B cell (primary cell): ENCODE results near the gene MDC1. TPM values are rescaled to one million over a fixed set of nuclear protein-coding genes. Genes with fewer than 3 reads are reported as not detected.
A peak's percentile ranks its signal among the peaks of the same experiment; 100 is the strongest.

ENCODE experiments used
- ATAC-seq: fragments of 200-7000 bp; cut with Tn5 transposase; one replicate; pipeline ENCODE4 v1.10.0; 2021; ENCODE audit warnings: low read depth, mild to moderate bottlenecking, moderate number of reproducible peaks, moderate library complexity
- CTCF ChIA-PET: fragments of 350-600 bp; sonication (Branson Sonifier 250); formaldehyde crosslinking; loops from one replicate; lab custom pipeline; 2021; ENCODE audit warnings: antibody characterized with exemption, inconsistent platforms; lab: Charles Lee
- POLR2A ChIA-PET: fragments of 350-600 bp; sonication (Branson Sonifier 250); formaldehyde crosslinking; loops from one replicate; lab custom pipeline; 2021; ENCODE audit warnings: antibody characterized with exemption; lab: Charles Lee
- DNase-seq: peaks from one replicate; pipeline ENCODE4 v3.0.0; 2013
- H2AFZ ChIP-seq: 2 replicates; pipeline ENCODE4 v1.6.1; 2012; ENCODE audit warnings: mild to moderate bottlenecking, low read depth, low read length; ENCODE audit not compliant: insufficient read depth, poor library complexity, severe bottlenecking
- H3K27ac ChIP-seq, 2 donors: 1 replicate in 1 of 2; 2 replicates in 1 of 2; pipeline ENCODE4 v1.5.1; 2012 to 2013; ENCODE audit warnings: low read length in 2 of 2, mild to moderate bottlenecking in 2 of 2, moderate library complexity in 1 of 2
- H3K27me3 ChIP-seq, 4 experiments: fragments of 200-600 bp in 1 of 4; sonication (generic) in 1 of 4; replicated peaks in 1 of 4; 1 replicate in 2 of 4; 2 replicates in 2 of 4; pipeline versions ENCODE4 v1.6.1 to v1.7.0; 2013 to 2016; ENCODE audit warnings: low read length in 3 of 4, mild to moderate bottlenecking in 2 of 4, mixed read lengths in 1 of 4, moderate library complexity in 1 of 4; ENCODE audit not compliant: insufficient read depth in 4 of 4, control insufficient read depth in 3 of 4; ENCODE audit errors: control extremely low read depth in 1 of 4
- H3K36me3 ChIP-seq, 2 experiments: replicated peaks in 1 of 2; 1 replicate in 1 of 2; 2 replicates in 1 of 2; pipeline versions ENCODE4 v1.6.1 to v1.7.1; 2013; ENCODE audit warnings: low read length in 1 of 2; ENCODE audit not compliant: insufficient read depth in 2 of 2, control insufficient read depth in 1 of 2; ENCODE audit errors: control extremely low read depth in 1 of 2, extremely low read depth in 1 of 2
- H3K4me1 ChIP-seq, 2 donors: fragments of 200-600 bp in 1 of 2; sonication (generic) in 1 of 2; 1 replicate in 1 of 2; 2 replicates in 1 of 2; pipeline versions ENCODE4 v1.5.1 to v1.6.1; 2013 to 2017; ENCODE audit warnings: low read length in 2 of 2; ENCODE audit not compliant: control insufficient read depth in 2 of 2, insufficient read depth in 2 of 2
- H3K4me2 ChIP-seq: replicated peaks from 2 replicates; pipeline ENCODE3; 2012; ENCODE audit warnings: mild to moderate bottlenecking, low read depth, low read length; ENCODE audit not compliant: poor library complexity, severe bottlenecking
- H3K4me3 ChIP-seq, 5 experiments: fragments of 200-600 bp in 1 of 5; sonication (generic) in 1 of 5; 1 replicate in 3 of 5; 2 replicates in 2 of 5; pipeline versions ENCODE4 v1.5.1 to v1.7.0; 2011 to 2016; ENCODE audit warnings: low read length in 4 of 5, mild to moderate bottlenecking in 4 of 5, low read depth in 2 of 5, control low read depth in 1 of 5, moderate library complexity in 1 of 5; ENCODE audit not compliant: insufficient read depth in 1 of 5; ENCODE audit errors: control extremely low read depth in 1 of 5, extremely low read depth in 1 of 5
- H3K79me2 ChIP-seq: fragments of 200-600 bp; sonication (generic); one replicate; pipeline ENCODE4 v1.6.0; 2016; ENCODE audit warnings: low read length; ENCODE audit not compliant: control insufficient read depth, insufficient read depth
- H3K9ac ChIP-seq: fragments of 200-600 bp; sonication (generic); 2 replicates; pipeline ENCODE4 v1.6.1; 2017; ENCODE audit warnings: mild to moderate bottlenecking, low read length, moderate library complexity
- H3K9me3 ChIP-seq, 3 donors: one replicate each; pipeline versions ENCODE4 v1.6.1 to v1.7.1; 2013; ENCODE audit warnings: low read length in 2 of 3; ENCODE audit not compliant: control insufficient read depth in 2 of 3, insufficient read depth in 1 of 3; ENCODE audit errors: control extremely low read depth in 1 of 3
- H4K20me1 ChIP-seq: 2 replicates; pipeline ENCODE4 v1.6.0; 2012; ENCODE audit warnings: mild to moderate bottlenecking, low read length; ENCODE audit not compliant: insufficient read depth, control insufficient read depth, poor library complexity, severe bottlenecking
- H3K27ac Mint-ChIP-seq: one replicate; pipeline ENCODE4 v1.8.0; 2021; ENCODE audit warnings: mixed read lengths
- H3K27me3 Mint-ChIP-seq: one replicate; pipeline ENCODE4 v1.8.0; 2021; ENCODE audit warnings: mixed read lengths
- H3K4me1 Mint-ChIP-seq: one replicate; pipeline ENCODE4 v1.8.0; 2021; ENCODE audit warnings: mixed read lengths
- H3K4me3 Mint-ChIP-seq: one replicate; pipeline ENCODE4 v1.8.0; 2021; ENCODE audit warnings: mixed read lengths
- H3K9me3 Mint-ChIP-seq: one replicate; pipeline ENCODE4 v1.8.0; 2022; ENCODE audit warnings: mixed read lengths; ENCODE audit not compliant: insufficient read depth
- CTCF ChIP-seq: fragments of 200-600 bp; IDR thresholded peaks from one replicate; pipeline ENCODE4 v1.8.0; 2022; ENCODE audit warnings: antibody characterized with exemption, mild to moderate bottlenecking
- EZH2 ChIP-seq: IDR thresholded peaks from 2 replicates; pipeline ENCODE4 v1.6.1; 2012; ENCODE audit warnings: borderline replicate concordance, low read depth, mild to moderate bottlenecking, moderate library complexity, low read length; ENCODE audit not compliant: insufficient read depth, poor library complexity, severe bottlenecking
- WGBS: methylation state at CpG from one replicate; pipeline ENCODE4 v1.1.5; 2013; ENCODE audit warnings: missing lambda C conversion rate; ENCODE audit not compliant: insufficient coverage; 5-methylcytosine and 5-hydroxymethylcytosine counted together
- intact Hi-C: fragments of 100-400 bp; cut with micrococcal nuclease; formaldehyde crosslinking; loops from one replicate; pipeline ENCODE4 v1.10.0; 2022
- polyA plus RNA-seq: library from polyadenylated mRNA; depleted of rRNA; stranded (reverse); fragments of >200 nt; gene quantifications from 2 replicates; pipeline ENCODE4 v1.2.3, GENCODE V29; 2012
- total RNA-seq, 2 donors: library from RNA; stranded (reverse); fragments of 120-200 nt in 1 of 2; gene quantifications; 1 replicate in 1 of 2; 2 replicates in 1 of 2; pipeline versions ENCODE4 v1.2.3 to v1.2.4, GENCODE V29; 2013 to 2022

The MDC1 gene
- total and polyA plus RNA-seq, 2 donors (not counting 1 experiment from before 2014, with no cell fraction given), result 24.9 to 87.4 TPM

GRCh38 chr6:30752157-30752927 lies 35.3 kb upstream of the MDC1 start:
- no peaks in the 10 kb centered on the region for H3K4me1 Mint-ChIP-seq
- ChIA-PET CTCF (interaction anchor here (1.0 kb wide), 1 partner anchor 11 kb away, joined by 4 read pairs; no protein-coding TSS in a partner anchor), POLR2A (no interaction called here)
- H3K4me1 ChIP-seq, result no peaks in the 10 kb centered on the region
- no peak overlapping the region for H3K4me2 ChIP-seq
- H3K9me3 Mint-ChIP-seq, result no peaks in the 10 kb centered on the region
- no peak overlapping the region for H3K27ac ChIP-seq
- WGBS, result 29% methylated on average over 5 of the region's 12 CpGs
- no peaks in the 10 kb centered on the region for H4K20me1 ChIP-seq
- H3K27me3 ChIP-seq, result peaks cover 0 to 3% (median 0%) of the 10 kb centered on the region in 4 experiments
- TF ChIP-seq EZH2 (no peak), CTCF (no peak)
- DNase-seq (no peak), ATAC-seq (no peak)
- no peaks in the 10 kb centered on the region for H3K9me3 ChIP-seq
- no peaks in the 10 kb centered on the region for H3K27me3 Mint-ChIP-seq
- no peak overlapping the region for H3K4me3 Mint-ChIP-seq
- H3K79me2 ChIP-seq, result no peaks in the 10 kb centered on the region
- H3K4me3 ChIP-seq, result no peak overlapping the region
- no peak overlapping the region for H3K9ac ChIP-seq
- no peak overlapping the region for H3K27ac Mint-ChIP-seq
- H2AFZ ChIP-seq, result peak overlapping the region; percentile 3
- no peaks in the 10 kb centered on the region for H3K36me3 ChIP-seq
- intact Hi-C loops, result no loop called here

- Mint-ChIP-seq H3K27me3 (no peaks in the 10 kb centered on the region), H3K4me3 (no peak overlapping the region), H3K4me1 (peaks cover 1% of the 10 kb centered on the region), H3K27ac (no peak overlapping the region), H3K9me3 (no peaks in the 10 kb centered on the region)
- Histone ChIP-seq H3K36me3 (no peaks in the 10 kb centered on the region), H3K4me2 (no peak overlapping the region), H3K4me1 (no peaks in the 10 kb centered on the region), H4K20me1 (no peaks in the 10 kb centered on the region), H3K27ac (no peak overlapping the region), H3K4me3 (no peak overlapping the region), H3K27me3 (no peaks in the 10 kb centered on the region), H3K79me2 (no peaks in the 10 kb centered on the region), H2AFZ (no peak overlapping the region), H3K9ac (no peak overlapping the region), H3K9me3 (no peaks in the 10 kb centered on the region)
- no peak for DNase-seq
- TF ChIP-seq CTCF, result no peak
- CTCF ChIA-PET, result interaction anchor here (1.7 kb wide), 1 partner anchor 78 kb away, joined by 4 read pairs; no protein-coding TSS in a partner anchor
- POLR2A ChIA-PET, result no interaction called here
- intact Hi-C loops, result no loop called here
- no peak for ATAC-seq
These were observed 33.2 kb upstream of the MDC1 start for GRCh38 chr6:30750379-30750668.
